GM12865 (cell line): Measurements from ENCODE around the gene CHTOP.
A peak's percentile ranks its signal among the peaks of the same experiment; 100 is the strongest.

Experiments used
- DNase-seq: peaks from one replicate; pipeline ENCODE4 v3.0.0; 2010; ENCODE audit warnings: low read depth
- H3K4me3 ChIP-seq: 2 replicates; pipeline ENCODE4 v1.5.1; 2011; ENCODE audit warnings: mild to moderate bottlenecking, low read depth, low read length, control low read depth
- CTCF ChIP-seq: IDR thresholded peaks from 2 replicates; pipeline ENCODE4 v1.5.1; 2011; ENCODE audit warnings: low read length, control low read depth, low read depth, inconsistent platforms; ENCODE audit not compliant: insufficient read depth; ENCODE audit errors: missing control alignments

The CHTOP gene

GRCh38 chr1:153678519-153679336 is 44.9 kb downstream of the CHTOP start, which contains the start of gene NPR1:
TSS of gene NPR1 (plus strand) at chr1:153678688. CDS start at chr1:153679109, 421 bp downstream.
- peak within 1 kb of the TSS; percentile 2 for H3K4me3 ChIP-seq
- no peak for TF ChIP-seq CTCF
- DNase-seq = peak; percentile 19

GRCh38 chr1:153679337-153680119 is 45.7 kb downstream of the CHTOP start:
- peak overlapping the region; percentile 2; the same call in 1 of the 2 replicates for H3K4me3 ChIP-seq
- no peak for TF ChIP-seq CTCF
- DNase-seq = no peak

DNA sequence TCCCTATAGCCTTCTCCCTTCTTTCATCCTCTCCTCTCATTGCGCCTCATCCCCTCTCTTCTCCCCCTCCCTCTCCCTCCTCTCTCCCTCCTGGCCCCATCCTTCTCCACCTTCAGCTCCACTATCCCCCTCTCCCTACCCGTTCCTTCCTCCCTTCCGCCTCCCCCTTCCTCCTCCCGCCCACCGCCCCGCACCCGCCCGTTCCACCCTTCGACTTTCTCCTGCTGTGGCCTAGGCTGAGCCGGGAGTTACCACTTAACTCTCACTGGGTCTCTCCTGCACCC is 46.2 kb downstream of the CHTOP start:
- no peak for TF ChIP-seq CTCF
- DNase-seq = no peak
- no peak overlapping the region for H3K4me3 ChIP-seq

GRCh38 chr1:153682730-153683129 is 48.9 kb downstream of the CHTOP start:
- no peak for TF ChIP-seq CTCF
- DNase-seq = no peak
- H3K4me3 ChIP-seq = no peak overlapping the region

- DNase-seq = no peak
- no peak for TF ChIP-seq CTCF
- no peak overlapping the region for H3K4me3 ChIP-seq
These were observed 50.0 kb downstream of the CHTOP start for GRCh38 chr1:153683854-153684253.

GRCh38 chr1:153684892-153685291 is 51.0 kb downstream of the CHTOP start:
- TF ChIP-seq CTCF = no peak
- no peak overlapping the region for H3K4me3 ChIP-seq
- no peak for DNase-seq
